Upper lobe of left lung (tissue), 6 donors: Measurements from ENCODE around the gene TBC1D9. TPM values are rescaled to one million over a fixed set of nuclear protein-coding genes. Genes with fewer than 3 reads are reported as not detected.
A peak's percentile ranks its signal among the peaks of the same experiment; 100 is the strongest.

ENCODE experiments used
- ATAC-seq, 2 donors: fragments of 200-7000 bp; cut with Tn5 transposase; one replicate each; pipeline ENCODE4 v1.9.1; 2022; ENCODE audit warnings: mild to moderate bottlenecking in 2 of 2, moderate library complexity in 2 of 2; ENCODE audit not compliant: low FRiP score in 2 of 2
- DNase-seq, 2 donors: peaks; one replicate each; pipeline ENCODE4 v3.0.0-alpha.2; 2019 to 2020
- H3K27ac ChIP-seq, 4 donors: fragments of 200-600 bp; sonication (generic); one replicate each; pipeline ENCODE4 v1.5.1; 2016 to 2019
- H3K27me3 ChIP-seq, 4 donors: fragments of 200-600 bp; sonication (generic); one replicate each; pipeline ENCODE4 v1.5.1; 2017 to 2019
- H3K36me3 ChIP-seq, 4 donors: fragments of 200-600 bp; sonication (generic); one replicate each; pipeline ENCODE4 v1.5.1; 2016 to 2019
- H3K4me1 ChIP-seq, 4 donors: fragments of 200-600 bp; sonication (generic); one replicate each; pipeline ENCODE4 v1.5.1; 2018 to 2019
- H3K4me3 ChIP-seq, 4 donors: fragments of 200-600 bp; sonication (generic); one replicate each; pipeline ENCODE4 v1.5.1; 2017 to 2019; ENCODE audit warnings: mild to moderate bottlenecking in 2 of 4, moderate library complexity in 1 of 4
- H3K9me3 ChIP-seq, 4 donors: fragments of 200-600 bp; sonication (generic); one replicate each; pipeline ENCODE4 v1.5.1; 2018 to 2019
- EP300 ChIP-seq, 4 donors: sonication (generic); formaldehyde crosslinking; IDR thresholded peaks; one replicate each; pipeline ENCODE4 v1.5.1; 2017; ENCODE audit warnings: antibody characterized with exemption in 4 of 4, control low read depth in 2 of 4
- POLR2A ChIP-seq, 4 donors: fragments of 450-650 bp; IDR thresholded peaks; one replicate each; pipeline ENCODE4 v1.5.1; 2016 to 2017; ENCODE audit warnings: antibody characterized with exemption in 4 of 4, mild to moderate bottlenecking in 2 of 4
- POLR2AphosphoS5 ChIP-seq, 2 donors: sonication (generic); formaldehyde crosslinking; IDR thresholded peaks; one replicate each; pipeline ENCODE4 v1.5.1; 2017; ENCODE audit warnings: antibody characterized with exemption in 2 of 2
- WGBS, 2 donors: methylation state at CpG; one replicate each; pipeline ENCODE4 v1.1.5; 2017 to 2018; 5-methylcytosine and 5-hydroxymethylcytosine counted together
- total RNA-seq, 6 donors: library from RNA; depleted of rRNA in 4 of 6; stranded (reverse); fragments of >200 nt in 4 of 6; gene quantifications; one replicate each; pipeline versions ENCODE4 v1.1.0 to v1.2.1, GENCODE V29; 2016 to 2021
- TF ChIP-seq, protein P1 (sequence below), 6 experiments: fragments of 450-650 bp in 4 of 6; fragments of 200-600 bp in 2 of 6; sonication (generic) in 2 of 6; IDR thresholded peaks; one replicate each; pipeline ENCODE4 v1.5.1; 2016 to 2019; ENCODE audit warnings: antibody characterized with exemption in 6 of 6
- donor health status: DM: no; HTN: no; CAD: no; lungs with moderate emphysema.
- donor health status: DM: no; HTN: yes; CAD: no; lungs with severe emphysema.

TBC1D9 gene
- total RNA-seq, 6 donors from 2014 or later: 33.7 to 41.9 (median 38.1) TPM

DNA sequence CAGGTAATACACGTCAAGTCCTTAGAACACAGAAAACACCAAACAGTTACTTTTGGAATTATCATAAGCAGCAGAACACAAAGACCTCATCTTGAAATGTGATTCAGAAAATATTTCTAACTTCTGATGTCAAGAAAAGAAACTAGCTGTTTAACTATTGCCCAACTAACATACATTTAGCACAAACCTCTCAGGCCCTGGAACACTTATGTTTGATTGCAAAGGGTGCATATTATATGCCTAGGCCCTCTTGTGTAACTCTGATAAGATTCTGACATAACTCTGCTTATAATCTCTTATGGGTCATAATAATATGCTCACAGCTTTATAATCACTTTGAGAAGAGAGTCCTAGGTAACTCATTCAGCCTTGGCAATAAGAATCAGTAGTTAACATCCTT is 62.6 kb downstream of the TBC1D9 start:
- peak in 1 of 2 donors; percentile 58 for ATAC-seq
- peaks cover 11 to 26% (median 20%) of the 10 kb centered on the region in 4 donors for H3K4me1 ChIP-seq
- no peaks in the 10 kb centered on the region for H3K36me3 ChIP-seq
- TF ChIP-seq POLR2AphosphoS5 (IDR thresholded peaks at IDR 0.05) (no peak), EP300 (IDR thresholded peaks at IDR 0.05) (peak in 1 of 4 donors; percentile 8)
- DNase-seq: no peak
- no peaks in the 10 kb centered on the region for H3K9me3 ChIP-seq
- H3K27me3 ChIP-seq: no peaks in the 10 kb centered on the region
- no peak overlapping the region for H3K4me3 ChIP-seq
- 59 to 71% methylated on average over 1 of the region's 1 CpG for WGBS, 2 donors
- H3K27ac ChIP-seq: peak overlapping the region in 3 of 4 donors; percentile 8 to 45 (median 12)

DNA sequence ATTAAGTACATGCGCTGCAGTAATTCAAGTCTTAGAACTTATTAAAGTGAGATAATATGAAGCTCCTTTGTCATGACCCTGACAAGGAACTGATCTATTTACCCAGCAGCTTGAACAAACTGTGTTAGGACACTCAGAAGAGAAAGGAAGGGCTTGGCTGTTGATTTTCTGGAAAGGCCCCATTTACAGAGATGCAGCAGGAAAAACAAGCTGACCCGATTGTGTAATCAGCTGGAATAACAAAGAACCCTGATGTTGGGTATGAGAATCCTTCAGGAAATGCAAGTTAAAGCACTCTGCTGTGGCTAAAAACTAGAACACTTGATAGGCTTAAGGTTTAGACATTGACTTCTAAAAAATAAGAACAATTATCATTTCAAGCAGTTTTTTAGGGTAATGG is 64.8 kb downstream of the TBC1D9 start:
- H3K4me3 ChIP-seq: no peak overlapping the region
- ATAC-seq: peak in 1 of 2 donors; percentile 60
- peak overlapping the region in 3 of 4 donors; percentile 19 to 66 (median 49) for H3K27ac ChIP-seq
- no peaks in the 10 kb centered on the region for H3K27me3 ChIP-seq
- H3K4me1 ChIP-seq: peaks cover 11 to 26% (median 20%) of the 10 kb centered on the region in 4 donors
- no peak for DNase-seq
- no peaks in the 10 kb centered on the region for H3K9me3 ChIP-seq
- no peaks in the 10 kb centered on the region for H3K36me3 ChIP-seq
- no peak for TF ChIP-seq EP300 (IDR thresholded peaks at IDR 0.05)
- TF ChIP-seq POLR2AphosphoS5 (IDR thresholded peaks at IDR 0.05): no peak
- WGBS, 2 donors: 58 to 65% methylated on average over 2 of the region's 2 CpGs

DNA sequence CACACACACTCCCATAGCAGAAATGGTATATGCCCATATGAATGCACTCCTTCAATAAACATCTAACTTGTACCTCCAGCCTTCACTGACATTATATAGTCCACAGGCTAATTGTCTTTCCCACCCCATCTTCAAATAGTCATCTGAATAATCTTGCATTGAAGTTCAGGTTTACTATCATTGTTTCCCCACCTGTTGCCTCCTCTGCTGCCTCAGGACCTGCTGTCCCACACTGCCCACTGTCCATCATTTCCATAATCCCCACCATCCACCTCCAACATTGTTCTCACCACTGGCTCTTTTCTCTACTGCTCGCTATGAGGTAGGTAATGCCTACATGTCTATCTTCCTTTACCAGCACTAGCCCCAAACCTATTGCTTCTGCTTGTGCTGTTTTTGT is 66.1 kb downstream of the TBC1D9 start:
- H3K9me3 ChIP-seq: no peaks in the 10 kb centered on the region
- TF ChIP-seq, protein P1, sequence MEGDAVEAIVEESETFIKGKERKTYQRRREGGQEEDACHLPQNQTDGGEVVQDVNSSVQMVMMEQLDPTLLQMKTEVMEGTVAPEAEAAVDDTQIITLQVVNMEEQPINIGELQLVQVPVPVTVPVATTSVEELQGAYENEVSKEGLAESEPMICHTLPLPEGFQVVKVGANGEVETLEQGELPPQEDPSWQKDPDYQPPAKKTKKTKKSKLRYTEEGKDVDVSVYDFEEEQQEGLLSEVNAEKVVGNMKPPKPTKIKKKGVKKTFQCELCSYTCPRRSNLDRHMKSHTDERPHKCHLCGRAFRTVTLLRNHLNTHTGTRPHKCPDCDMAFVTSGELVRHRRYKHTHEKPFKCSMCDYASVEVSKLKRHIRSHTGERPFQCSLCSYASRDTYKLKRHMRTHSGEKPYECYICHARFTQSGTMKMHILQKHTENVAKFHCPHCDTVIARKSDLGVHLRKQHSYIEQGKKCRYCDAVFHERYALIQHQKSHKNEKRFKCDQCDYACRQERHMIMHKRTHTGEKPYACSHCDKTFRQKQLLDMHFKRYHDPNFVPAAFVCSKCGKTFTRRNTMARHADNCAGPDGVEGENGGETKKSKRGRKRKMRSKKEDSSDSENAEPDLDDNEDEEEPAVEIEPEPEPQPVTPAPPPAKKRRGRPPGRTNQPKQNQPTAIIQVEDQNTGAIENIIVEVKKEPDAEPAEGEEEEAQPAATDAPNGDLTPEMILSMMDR (IDR thresholded peaks at IDR 0.05): no peak
- TF ChIP-seq EP300 (IDR thresholded peaks at IDR 0.05) (no peak), POLR2A (IDR thresholded peaks at IDR 0.05) (no peak), POLR2AphosphoS5 (IDR thresholded peaks at IDR 0.05) (no peak)
- ATAC-seq: no peak
- no peaks in the 10 kb centered on the region for H3K27me3 ChIP-seq
- 88 to 100% methylated on average over 1 of the region's 1 CpG for WGBS, 2 donors
- H3K36me3 ChIP-seq: peaks cover 0 to 7% (median 4%) of the 10 kb centered on the region in 4 donors
- no peak for DNase-seq
- peak overlapping the region in 3 of 4 donors; percentile 19 to 66 (median 49) for H3K27ac ChIP-seq
- peaks cover 11 to 26% (median 20%) of the 10 kb centered on the region in 4 donors for H3K4me1 ChIP-seq
- H3K4me3 ChIP-seq: no peak overlapping the region

DNA sequence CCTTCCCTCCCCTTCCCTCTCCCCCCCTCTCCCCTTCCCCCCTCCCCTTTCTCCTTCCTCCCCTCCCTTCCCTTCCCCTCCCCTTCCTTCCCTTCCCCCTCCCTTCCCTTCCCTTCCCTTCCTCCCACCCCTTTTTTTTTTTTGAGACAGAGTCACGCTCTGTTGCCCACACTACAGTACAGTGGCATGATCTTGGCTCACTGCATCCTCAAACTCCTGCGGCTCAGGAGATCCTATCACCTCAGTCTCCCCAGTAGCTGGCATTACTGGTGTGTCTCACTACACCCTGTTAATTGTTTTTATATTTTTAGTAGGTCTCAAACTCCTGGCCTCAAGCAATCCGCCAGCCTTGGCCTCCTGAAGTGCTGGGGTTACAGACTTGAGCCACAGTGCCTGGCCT is 66.6 kb downstream of the TBC1D9 start:
- TF ChIP-seq POLR2AphosphoS5 (IDR thresholded peaks at IDR 0.05) (no peak), EP300 (IDR thresholded peaks at IDR 0.05) (no peak)
- TF ChIP-seq, protein P1 (IDR thresholded peaks at IDR 0.05): no peak
- WGBS, 2 donors: 76 to 79% methylated on average over 3 of the region's 3 CpGs
- Histone ChIP-seq H3K4me3 (no peak overlapping the region), H3K36me3 (peaks cover 0 to 12% (median 4%) of the 10 kb centered on the region in 4 donors), H3K9me3 (no peaks in the 10 kb centered on the region), H3K27me3 (no peaks in the 10 kb centered on the region), H3K4me1 (peaks cover 11 to 26% (median 20%) of the 10 kb centered on the region in 4 donors), H3K27ac (peak overlapping the region in 3 of 4 donors; percentile 16 to 66 (median 19))
- DNase-seq (no peak), ATAC-seq (no peak)

DNA sequence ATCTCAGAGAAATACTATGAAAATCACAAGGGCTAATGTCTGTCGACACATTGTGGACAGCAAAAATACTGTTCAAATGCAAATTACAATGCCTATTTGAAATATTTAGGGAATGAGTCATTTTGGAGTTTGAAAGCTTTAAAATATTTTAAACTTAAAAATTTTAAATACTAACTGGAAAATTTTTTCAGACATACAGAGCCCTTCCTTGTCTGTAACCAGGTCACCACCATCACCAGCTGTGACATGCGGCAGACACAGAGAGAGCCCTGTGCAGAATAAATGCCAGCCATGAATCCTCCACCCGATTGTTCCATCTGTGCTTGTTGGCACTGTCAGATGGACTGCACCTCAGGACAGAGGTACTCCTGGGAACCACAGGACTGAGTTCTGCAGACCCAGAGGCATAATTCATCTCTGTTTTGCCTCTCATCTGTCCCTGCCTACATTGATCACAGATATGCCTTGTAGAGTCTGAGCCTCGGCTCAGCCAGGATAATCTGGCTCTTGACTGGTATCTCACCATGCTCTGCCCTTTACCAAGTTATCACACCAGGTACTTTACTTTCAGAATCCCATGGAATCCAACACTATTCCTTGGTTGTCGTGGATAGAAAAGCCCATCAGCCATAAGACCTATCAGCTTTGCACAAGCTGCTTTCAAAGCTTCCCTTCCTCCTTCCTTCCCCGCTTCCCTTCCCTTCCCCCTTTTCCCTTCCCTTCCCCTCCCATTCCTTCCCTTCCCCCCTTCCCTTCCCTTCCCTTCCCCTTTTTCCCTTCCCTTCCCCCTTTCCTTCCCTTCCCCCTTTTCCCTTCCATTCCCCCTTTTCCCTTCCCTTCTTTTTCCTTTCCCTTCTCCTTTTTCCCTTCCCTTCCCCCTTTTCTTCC is 67.2 kb downstream of the TBC1D9 start:
- peak overlapping the region in 1 of 4 donors; percentile 6 for H3K27ac ChIP-seq

More for the DNA sequence above, 67.2 kb downstream of the TBC1D9 start:
- ATAC-seq (no peak), DNase-seq (no peak)
- Histone ChIP-seq H3K9me3 (no peaks in the 10 kb centered on the region), H3K4me1 (peaks cover 9 to 26% (median 20%) of the 10 kb centered on the region in 4 donors), H3K27me3 (no peaks in the 10 kb centered on the region), H3K4me3 (no peak overlapping the region), H3K36me3 (peaks cover 0 to 17% (median 4%) of the 10 kb centered on the region in 4 donors)
- no peak for TF ChIP-seq EP300 (IDR thresholded peaks at IDR 0.05)
- TF ChIP-seq POLR2AphosphoS5 (IDR thresholded peaks at IDR 0.05): no peak
- TF ChIP-seq, protein P1 (IDR thresholded peaks at IDR 0.05): no peak
- TF ChIP-seq POLR2A (IDR thresholded peaks at IDR 0.05): no peak
- 86 to 94% methylated on average over 6 of the region's 6 CpGs for WGBS, 2 donors
